Skin of body (tissue), 2 donors: ENCODE measurements around the gene MBP. TPM values are rescaled to one million over a fixed set of nuclear protein-coding genes. Genes with fewer than 3 reads are reported as not detected.

Experiments
- DNase-seq: peaks from one replicate; lab custom pipeline; 2025; lab: John Stamatoyannopoulos, UW
- total RNA-seq: library from RNA; depleted of rRNA; stranded (reverse); fragments of >200 nt; gene quantifications from one replicate; pipeline ENCODE4 v1.2.3, GENCODE V29; 2014

MBP gene
- total RNA-seq, 1 donor from 2014 or later: 25.1 TPM

- no peak for DNase-seq
Measured at GRCh38 chr18:77151033-77151771, 18.6 kb upstream of the MBP start.

GRCh38 chr18:77150588-77150987 is 18.0 kb upstream of the MBP start:
- DNase-seq: no peak

DNA sequence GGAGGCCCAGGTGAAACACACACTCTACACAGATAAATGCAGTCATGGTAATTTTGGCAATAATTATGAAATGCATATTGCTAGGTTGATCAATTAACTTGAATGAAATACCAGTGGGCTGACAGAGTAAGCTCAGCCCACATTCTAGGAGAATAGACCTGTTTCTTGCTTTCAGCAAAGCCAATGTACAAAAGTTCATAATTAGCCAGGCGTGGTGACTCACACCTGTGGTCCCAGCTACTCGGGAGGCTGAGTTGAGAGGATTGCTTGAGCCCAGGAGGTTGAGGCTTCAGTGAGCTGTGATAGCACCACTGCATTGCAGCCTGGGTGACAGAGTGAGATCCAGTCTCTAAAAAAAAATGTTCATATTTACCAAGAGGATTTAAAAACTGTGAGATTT is 15.7 kb upstream of the MBP start:
- no peak for DNase-seq

DNA sequence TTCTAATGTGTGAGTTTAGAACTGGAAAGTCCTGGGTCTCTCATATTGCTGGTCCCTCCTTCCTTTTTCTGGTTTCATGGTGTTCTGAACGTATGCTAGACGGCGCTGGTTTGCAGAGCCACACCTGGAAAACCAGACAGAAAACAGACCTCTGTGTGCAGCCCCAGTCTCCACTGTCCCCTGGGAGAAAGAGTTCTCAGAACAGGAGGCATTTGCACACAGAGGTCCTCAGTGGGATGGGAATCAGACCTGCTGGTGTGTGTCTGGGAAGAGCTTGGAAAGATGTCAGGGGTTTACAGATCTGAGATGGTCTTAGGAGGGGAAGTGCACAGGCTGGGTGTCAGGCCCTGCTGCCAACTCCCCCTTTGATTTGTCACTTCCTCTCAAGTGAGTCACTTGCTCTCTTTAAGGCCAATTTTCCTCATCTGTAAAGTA is 14.9 kb upstream of the MBP start:
- no peak for DNase-seq

GRCh38 chr18:77146249-77147080 is 13.9 kb upstream of the MBP start:
- no peak for DNase-seq

DNA sequence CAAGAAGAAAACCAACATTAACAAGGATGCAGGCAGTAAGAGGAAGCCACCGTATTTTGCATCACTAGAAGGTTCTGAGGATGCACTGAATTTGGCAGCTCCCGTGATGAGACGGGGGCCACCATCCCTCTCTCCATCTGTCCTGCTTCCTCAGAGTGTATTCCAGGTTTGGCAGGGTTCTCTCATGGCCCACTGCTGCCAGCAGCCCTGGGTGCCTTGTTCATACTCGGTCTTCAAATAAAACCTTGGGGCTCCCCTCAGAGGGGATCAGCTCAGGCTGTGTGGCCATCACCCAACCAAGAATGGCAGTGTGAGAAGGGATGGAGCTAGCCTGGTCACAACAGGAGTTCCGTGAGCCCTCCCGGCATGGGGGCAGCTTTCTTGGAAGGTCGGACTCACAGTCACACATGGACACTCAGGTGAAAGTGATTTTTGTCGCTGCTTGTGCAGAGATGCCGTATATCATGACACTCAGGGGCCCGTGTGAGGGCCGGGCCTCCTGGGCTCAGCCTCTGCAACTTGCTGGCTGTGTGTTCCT is 12.8 kb upstream of the MBP start:
- DNase-seq: no peak

GRCh38 chr18:77144451-77145118 is 12.0 kb upstream of the MBP start:
- no peak for DNase-seq

GRCh38 chr18:77144046-77144445 is 11.5 kb upstream of the MBP start:
- no peak for DNase-seq

- no peak for DNase-seq
Measured at GRCh38 chr18:77143196-77143595, 10.6 kb upstream of the MBP start.

DNA sequence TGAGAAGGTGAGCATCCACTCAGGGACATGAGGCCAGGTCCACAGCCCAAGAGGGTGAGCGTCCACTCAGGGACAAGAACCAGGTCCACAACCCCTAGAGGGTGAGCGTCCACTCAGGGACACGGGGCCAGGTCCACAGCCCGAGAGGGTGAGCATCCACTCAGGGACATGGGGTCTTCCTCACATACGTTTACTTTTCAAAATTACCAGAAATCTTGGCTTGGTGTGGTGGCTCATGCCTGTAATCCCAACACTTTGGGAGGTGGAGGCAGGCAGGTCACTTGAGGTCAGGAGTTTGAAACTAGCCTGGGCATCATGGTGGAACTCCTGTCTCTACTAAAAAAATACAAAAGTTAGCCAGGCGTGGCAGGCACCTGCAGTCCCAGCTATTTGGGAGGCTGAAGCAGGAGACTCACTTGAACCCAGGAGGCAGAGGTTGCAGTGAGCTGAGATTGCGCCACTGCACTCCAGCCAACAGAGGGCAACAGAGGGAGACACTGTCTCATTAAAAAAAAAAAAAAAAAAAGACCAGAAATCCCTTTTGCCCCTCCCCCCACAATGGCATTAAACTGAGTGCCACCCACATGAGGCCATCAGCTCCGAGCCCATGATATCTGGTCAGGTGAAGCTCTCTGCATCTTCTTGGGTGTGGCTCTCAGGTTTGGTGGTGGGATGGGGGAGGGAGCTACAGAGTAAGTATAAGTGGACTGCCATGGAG is 9.0 kb upstream of the MBP start:
- no peak for DNase-seq

DNA sequence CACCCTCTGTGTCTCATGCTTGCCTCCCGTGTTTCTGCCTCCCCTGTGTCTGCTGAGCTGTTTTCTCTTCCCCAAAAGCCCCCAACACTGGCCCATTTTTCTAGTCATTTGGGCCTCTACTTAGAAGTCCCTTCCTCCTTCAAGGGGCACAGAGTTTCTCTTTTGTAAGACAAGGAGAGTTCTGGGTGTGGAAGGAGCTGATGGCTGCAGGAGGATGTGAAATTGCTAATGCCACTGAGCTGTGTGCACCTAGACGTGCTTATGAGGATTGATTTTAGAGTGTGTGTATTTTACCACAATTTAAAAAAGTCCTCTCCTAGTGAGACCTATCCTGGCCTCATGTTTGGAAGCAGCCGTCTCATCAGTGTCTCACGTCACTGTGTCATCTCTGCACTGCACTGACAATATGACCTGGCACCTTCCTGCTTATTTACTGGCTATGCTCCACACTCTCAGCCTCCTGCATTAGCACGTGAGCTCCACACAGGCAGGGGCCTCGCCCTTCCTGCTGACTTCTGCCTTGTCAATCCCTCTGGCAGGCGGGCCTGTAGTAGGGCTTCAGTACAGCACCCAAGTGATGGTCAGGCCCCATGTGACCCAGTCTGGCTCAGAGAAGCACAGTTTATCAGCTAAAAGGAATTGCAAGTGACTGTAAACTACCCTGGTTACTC is 8.0 kb upstream of the MBP start:
- no peak for DNase-seq

- DNase-seq: no peak
Measured at GRCh38 chr18:77140030-77140429, 7.4 kb upstream of the MBP start.

DNA sequence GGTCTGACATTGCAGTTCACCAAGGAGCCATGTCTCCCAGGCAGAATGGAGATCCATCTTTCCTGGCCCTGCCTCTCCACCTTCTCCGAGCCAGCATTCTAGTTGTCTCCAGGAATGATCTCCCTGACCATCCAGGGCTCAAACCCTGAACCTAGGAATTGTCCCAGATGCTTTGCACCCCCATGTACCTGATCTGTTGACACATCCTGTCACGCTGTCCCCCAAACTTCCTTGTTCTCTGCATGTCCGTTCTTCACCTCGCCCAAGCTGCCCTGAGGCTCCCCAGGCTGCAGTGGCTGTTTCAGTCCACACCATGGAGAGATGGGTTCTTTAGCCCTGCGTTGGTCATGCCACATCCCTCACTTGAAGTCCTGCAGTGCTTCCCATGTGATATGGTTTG is 7.0 kb upstream of the MBP start:
- DNase-seq: no peak

- no peak for DNase-seq
Measured at GRCh38 chr18:77138270-77138669, 5.7 kb upstream of the MBP start.

DNA sequence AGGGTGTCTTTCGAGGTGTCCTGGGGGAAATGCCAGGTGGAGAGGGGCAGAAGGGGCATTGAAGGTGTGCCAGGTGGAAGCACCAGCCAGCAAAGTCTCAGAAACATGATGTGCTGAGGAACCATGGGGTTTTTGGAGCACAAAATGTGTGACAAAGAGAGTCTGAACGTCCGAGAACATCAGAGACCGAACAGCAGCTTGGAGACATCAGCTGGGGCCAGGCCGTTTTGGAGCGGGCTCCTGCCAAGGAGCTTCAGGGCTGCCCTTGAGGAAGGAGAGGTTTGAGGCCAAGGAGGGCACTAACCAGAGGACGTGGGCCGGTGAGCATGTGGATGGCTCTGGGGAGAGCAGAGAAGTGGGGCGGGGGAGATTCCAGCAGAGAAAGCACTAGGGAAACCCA is 5.3 kb upstream of the MBP start:
- DNase-seq: no peak

DNA sequence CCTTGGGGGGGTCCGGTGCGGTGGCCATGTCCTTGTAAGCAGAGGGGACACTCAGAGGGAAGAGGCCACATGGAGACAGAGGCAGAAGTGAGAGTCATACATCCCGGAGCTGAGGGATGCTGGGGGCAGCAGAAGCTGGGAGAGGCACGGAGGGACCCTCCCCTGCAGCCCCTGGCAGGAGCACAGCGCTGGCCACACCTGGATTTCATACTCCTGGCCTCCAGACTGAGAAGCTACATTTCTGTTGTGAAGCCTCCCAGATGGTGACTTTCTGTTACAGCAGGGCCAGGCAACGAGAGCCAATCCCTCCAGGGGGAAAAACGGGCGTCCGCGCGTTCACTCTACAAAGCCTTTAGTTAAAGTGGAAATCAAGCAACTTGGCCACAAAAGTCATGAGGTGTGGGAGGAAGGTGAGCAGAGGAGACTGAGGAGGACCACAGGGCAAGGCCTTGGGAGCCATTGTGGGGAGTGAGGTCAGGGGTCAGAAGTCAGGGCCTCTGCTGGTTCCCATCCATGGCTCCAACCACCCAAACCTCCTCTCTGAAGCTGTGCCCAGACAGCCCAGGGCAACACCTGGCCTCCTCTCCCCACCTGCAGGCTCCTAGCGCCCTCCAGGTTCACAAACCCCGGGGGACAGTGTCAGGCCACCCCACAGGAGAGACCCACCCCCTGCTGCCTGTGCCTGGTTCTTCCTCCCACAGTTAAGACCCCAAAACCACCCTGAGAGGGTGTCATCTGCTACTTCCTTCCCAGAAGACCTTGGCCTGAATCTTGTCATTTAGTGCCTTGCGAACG is 4.5 kb upstream of the MBP start:
- no peak for DNase-seq

- no peak for DNase-seq
Measured at GRCh38 chr18:77136076-77136718, 3.6 kb upstream of the MBP start.

- no peak for DNase-seq
Measured at GRCh38 chr18:77135339-77136075, 2.9 kb upstream of the MBP start.

DNA sequence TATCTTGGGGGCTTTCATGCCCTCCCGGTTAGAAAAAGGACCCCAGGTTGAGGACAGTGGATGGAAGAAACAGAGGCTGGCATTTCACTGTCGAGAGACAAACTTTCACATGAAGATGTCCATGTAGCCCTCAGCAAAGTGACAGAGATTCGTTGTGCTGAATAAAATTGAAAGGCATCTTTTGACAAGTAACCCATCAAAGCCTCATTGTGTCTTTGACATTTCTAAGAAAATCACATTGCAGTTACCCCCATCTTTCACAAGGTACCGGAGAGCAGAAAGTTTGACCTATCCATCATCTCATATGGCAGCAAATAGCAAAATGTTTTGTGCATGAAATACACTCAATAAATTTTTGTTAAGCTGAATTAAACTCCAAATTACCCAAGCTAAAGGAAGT is 2.0 kb upstream of the MBP start:
- DNase-seq: no peak
